GM12878 (cell line): ENCODE data around the gene ENO2. TPM values are rescaled to one million over a fixed set of nuclear protein-coding genes. Genes with fewer than 3 reads are reported as not detected.
A peak's percentile ranks its signal among the peaks of the same experiment; 100 is the strongest.

Source experiments
- ATF3 ChIP-seq: IDR thresholded peaks from 2 replicates; pipeline ENCODE4 v1.6.1; 2011; ENCODE audit warnings: low read depth, mild to moderate bottlenecking, low read length, moderate library complexity, borderline replicate concordance; ENCODE audit errors: extremely low read depth
- CHD2 ChIP-seq: IDR thresholded peaks from 2 replicates; pipeline ENCODE4 v1.6.1; 2011; ENCODE audit warnings: low read depth, low read length, improper control_type of control experiment, borderline replicate concordance
- CHD4 ChIP-seq: fragments of 200-600 bp; sonication (generic); IDR thresholded peaks from 2 replicates; pipeline ENCODE4 v1.6.1; 2016; ENCODE audit warnings: mild to moderate bottlenecking
- EGR1 ChIP-seq, 2 experiments: IDR thresholded peaks; 1 replicate in 1 of 2; 2 replicates in 1 of 2; pipeline ENCODE4 v1.6.1; 2011 to 2012; ENCODE audit warnings: low read depth in 2 of 2, low read length in 2 of 2, borderline replicate concordance in 1 of 2, mild to moderate bottlenecking in 1 of 2, moderate library complexity in 1 of 2
- ELK1 ChIP-seq: IDR thresholded peaks from 2 replicates; pipeline ENCODE4 v1.6.1; 2012; ENCODE audit warnings: low read depth, low read length, improper control_type of control experiment
- EP300 ChIP-seq, 2 experiments: fragments of 150-350 bp in 1 of 2; IDR thresholded peaks; 2 replicates each; pipeline ENCODE4 v1.6.1; 2011 to 2012; ENCODE audit warnings: low read depth in 2 of 2, low read length in 2 of 2, borderline replicate concordance in 1 of 2, improper control_type of control experiment in 1 of 2, inconsistent platforms in 1 of 2; ENCODE audit not compliant: control insufficient read depth in 1 of 2
- IKZF1 ChIP-seq: fragments of 450-650 bp; conservative IDR thresholded peaks from 2 replicates; pipeline ENCODE4 v1.6.1; 2017; ENCODE audit warnings: antibody characterized with exemption, mild to moderate bottlenecking
- JUNB ChIP-seq: IDR thresholded peaks from 2 replicates; pipeline ENCODE4 v1.6.1; 2016; ENCODE audit warnings: antibody characterized with exemption, mild to moderate bottlenecking
- KDM1A ChIP-seq: fragments of 200-600 bp; sonication (generic); IDR thresholded peaks from 2 replicates; pipeline ENCODE4 v1.6.1; 2016; ENCODE audit warnings: borderline replicate concordance
- KLF5 ChIP-seq: fragments of 450-650 bp; IDR thresholded peaks from 2 replicates; pipeline ENCODE4 v1.6.1; 2014; ENCODE audit warnings: mild to moderate bottlenecking; ENCODE audit not compliant: partially characterized antibody
- MAX ChIP-seq: IDR thresholded peaks from 2 replicates; pipeline ENCODE4 v1.6.1; 2012; ENCODE audit warnings: low read depth, low read length, improper control_type of control experiment
- MEF2B ChIP-seq: fragments of 450-650 bp; IDR thresholded peaks from 2 replicates; pipeline ENCODE4 v1.6.1; 2018; ENCODE audit warnings: mild to moderate bottlenecking, moderate library complexity; ENCODE audit not compliant: partially characterized antibody, poor library complexity, severe bottlenecking
- MXI1 ChIP-seq: fragments of 150-350 bp; IDR thresholded peaks from 2 replicates; pipeline ENCODE4 v1.6.1; 2011; ENCODE audit warnings: low read depth, mild to moderate bottlenecking, inconsistent platforms, low read length, improper control_type of control experiment
- MYB ChIP-seq: fragments of 150-350 bp; IDR thresholded peaks from 2 replicates; pipeline ENCODE4 v1.6.1; 2014; ENCODE audit warnings: mild to moderate bottlenecking, low read depth, low read length, borderline replicate concordance
- MYC ChIP-seq: IDR thresholded peaks from 2 replicates; pipeline ENCODE4 v1.6.1; 2011; ENCODE audit warnings: mild to moderate bottlenecking, low read length, moderate library complexity, inconsistent platforms; ENCODE audit not compliant: insufficient read depth, insufficient replicate concordance, insufficient read length, severe bottlenecking
- NFYB ChIP-seq: IDR thresholded peaks from 2 replicates; pipeline ENCODE4 v1.6.1; 2011; ENCODE audit warnings: low read depth, mild to moderate bottlenecking, low read length, improper control_type of control experiment, moderate library complexity; ENCODE audit not compliant: insufficient read depth
- PKNOX1 ChIP-seq: fragments of 450-650 bp; IDR thresholded peaks from 2 replicates; pipeline ENCODE4 v1.6.1; 2016; ENCODE audit warnings: mild to moderate bottlenecking
- RB1 ChIP-seq: fragments of 450-650 bp; formaldehyde crosslinking; IDR thresholded peaks from 2 replicates; pipeline ENCODE4 v1.6.1; 2017; ENCODE audit warnings: mild to moderate bottlenecking, borderline replicate concordance
- RUNX3 ChIP-seq: IDR thresholded peaks from 2 replicates; pipeline ENCODE4 v1.6.1; 2012; ENCODE audit warnings: low read length, inconsistent platforms
- SIN3A ChIP-seq: IDR thresholded peaks from 2 replicates; pipeline ENCODE4 v1.6.1; 2012; ENCODE audit warnings: low read depth, low read length, improper control_type of control experiment
- SMC3 ChIP-seq: IDR thresholded peaks from 2 replicates; pipeline ENCODE4 v1.6.1; 2011; ENCODE audit warnings: low read length, improper control_type of control experiment, borderline replicate concordance
- STAT1 ChIP-seq: fragments of 450-650 bp; conservative IDR thresholded peaks from 2 replicates; pipeline ENCODE4 v1.6.1; 2014; ENCODE audit warnings: antibody characterized with exemption, mild to moderate bottlenecking
- SUZ12 ChIP-seq: fragments of 200-600 bp; sonication (generic); IDR thresholded peaks from one replicate; pipeline ENCODE4 v1.6.1; 2018; ENCODE audit warnings: antibody characterized with exemption, mild to moderate bottlenecking; ENCODE audit not compliant: unreplicated experiment
- USF1 ChIP-seq: IDR thresholded peaks from 2 replicates; pipeline ENCODE4 v1.6.1; 2011; ENCODE audit warnings: borderline replicate concordance, low read depth, mild to moderate bottlenecking, moderate library complexity, mixed read lengths, low read length; ENCODE audit not compliant: insufficient read depth; ENCODE audit errors: extremely low read length
- ZNF217 ChIP-seq: fragments of 450-650 bp; IDR thresholded peaks from 2 replicates; pipeline ENCODE4 v1.6.1; 2017; ENCODE audit warnings: antibody characterized with exemption, mild to moderate bottlenecking
- polyA plus RNA-seq, 11 experiments: library from polyadenylated mRNA; depleted of rRNA in 4 of 11; unstranded in 6 of 11; stranded (reverse) in 5 of 11; fragments of >200 nt; fragmentation: Nextera tagmentation in 4 of 11; fragmentation: Illumina TruSeq in 1 of 11; extraction: Ambion mirVana in 4 of 11; extraction: Trizol in 1 of 11; gene quantifications; 1 replicate in 1 of 11; 2 replicates in 10 of 11; pipeline versions ENCODE4 v1.2.1 to v1.2.3, GENCODE V29; 2011 to 2016; ENCODE audit warnings: inconsistent platforms in 2 of 11, missing spikeins in 2 of 11, low read depth in 1 of 11
- total RNA-seq, 4 experiments: library from RNA; depleted of rRNA in 3 of 4; stranded (reverse); fragments of >200 nt in 3 of 4; fragmentation: Illumina TruSeq in 1 of 4; extraction: Trizol in 1 of 4; gene quantifications; 2 replicates each; pipeline versions ENCODE4 v1.2.1 to v1.2.3, GENCODE V29; 2013 to 2021

ENO2 gene
- total and polyA plus RNA-seq, 10 of the 15 experiments (the other 5 are each of a cell fraction or from before 2014, with no cell fraction given) = 24.8 to 196 (median 43.1) TPM

- no peak for TF ChIP-seq JUNB
- TF ChIP-seq ATF3 = no peak
- TF ChIP-seq CHD4 = no peak
- TF ChIP-seq MYB = no peak
- no peak for TF ChIP-seq EP300 (IDR thresholded peaks at IDR 0.05; ENCODE audit: borderline replicate concordance in 1 of 2, control insufficient read depth in 1 of 2, low read depth in 2 of 2, low read length in 2 of 2)
- TF ChIP-seq MEF2B = no peak
- no peak for TF ChIP-seq KLF5
- no peak for TF ChIP-seq ZNF217
- TF ChIP-seq CHD2 = peak; percentile 98
- no peak for TF ChIP-seq SIN3A
- peak; percentile 96; the same call in 1 of the 2 replicates for TF ChIP-seq RB1
- no peak for TF ChIP-seq KDM1A
- TF ChIP-seq EGR1 (IDR thresholded peaks at IDR 0.05; ENCODE audit: borderline replicate concordance in 1 of 2, low read depth in 2 of 2, low read length in 2 of 2) = peak; percentile 72 to 94
- peak; percentile 44 for TF ChIP-seq MYC
- no peak for TF ChIP-seq ELK1
- TF ChIP-seq USF1 = no peak
- TF ChIP-seq SMC3 = peak; percentile 52; the same call in 1 of the 2 replicates
- TF ChIP-seq SUZ12 = no peak
- peak; percentile 96 for TF ChIP-seq MXI1
- peak; percentile 72 for TF ChIP-seq MAX
- no peak for TF ChIP-seq RUNX3
- no peak for TF ChIP-seq NFYB
- TF ChIP-seq IKZF1 = peak; percentile 94
- no peak for TF ChIP-seq STAT1
- TF ChIP-seq PKNOX1 = peak; percentile 40; the same call in 1 of the 2 replicates
Observed at GRCh38 chr12:6937481-6938352, 23.3 kb downstream of the ENO2 start (continued).
